Stimulated activated CD4-positive, alpha-beta T cell treated with anti-CD3 and anti-CD28 coated beads, Interleukin-4, amount 100 ng/mL, for 4 hours (primary cell): ENCODE data around the gene COPZ1.

Experiments
- DNase-seq, 2 experiments: peaks; one replicate each; pipeline ENCODE4 v3.0.0-alpha.2; 2020

The COPZ1 gene

GRCh38 chr12:54379398-54380201 is 54.7 kb downstream of the COPZ1 start:
- DNase-seq: peak; percentile 83 to 88

- DNase-seq: no peak
Measured at GRCh38 chr12:54381136-54381535, 56.2 kb downstream of the COPZ1 start.

GRCh38 chr12:54383041-54383609 is 58.2 kb downstream of the COPZ1 start:
- no peak for DNase-seq

DNA sequence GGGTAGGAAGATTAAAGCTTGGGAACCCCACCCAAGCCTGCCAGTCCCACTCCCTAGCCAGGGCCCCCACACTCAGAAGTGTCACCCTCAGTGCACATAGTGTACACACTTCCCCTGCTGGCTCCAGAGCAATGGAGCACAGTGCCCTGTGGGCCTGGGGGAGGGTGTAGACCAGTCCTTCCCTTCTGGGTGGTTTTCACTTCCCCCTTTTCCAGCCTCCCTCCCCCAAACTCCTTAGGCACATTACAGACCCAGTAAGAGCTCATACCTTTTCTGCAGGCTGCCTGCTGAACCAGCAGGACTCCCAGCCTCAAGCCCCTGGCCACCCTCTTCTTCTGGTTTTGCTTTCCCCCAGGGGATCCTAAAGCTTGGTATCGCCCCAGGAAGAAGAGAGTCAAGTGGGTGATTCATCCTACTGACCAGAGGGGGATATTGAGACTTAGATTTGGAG is 59.7 kb downstream of the COPZ1 start, which contains the start of gene ZNF385A:
TSS of gene ZNF385A (minus strand) at position 143 of the 451 bp plus-strand sequence. CDS start 219 bp downstream, outside the sequence.
- DNase-seq: no peak

DNA sequence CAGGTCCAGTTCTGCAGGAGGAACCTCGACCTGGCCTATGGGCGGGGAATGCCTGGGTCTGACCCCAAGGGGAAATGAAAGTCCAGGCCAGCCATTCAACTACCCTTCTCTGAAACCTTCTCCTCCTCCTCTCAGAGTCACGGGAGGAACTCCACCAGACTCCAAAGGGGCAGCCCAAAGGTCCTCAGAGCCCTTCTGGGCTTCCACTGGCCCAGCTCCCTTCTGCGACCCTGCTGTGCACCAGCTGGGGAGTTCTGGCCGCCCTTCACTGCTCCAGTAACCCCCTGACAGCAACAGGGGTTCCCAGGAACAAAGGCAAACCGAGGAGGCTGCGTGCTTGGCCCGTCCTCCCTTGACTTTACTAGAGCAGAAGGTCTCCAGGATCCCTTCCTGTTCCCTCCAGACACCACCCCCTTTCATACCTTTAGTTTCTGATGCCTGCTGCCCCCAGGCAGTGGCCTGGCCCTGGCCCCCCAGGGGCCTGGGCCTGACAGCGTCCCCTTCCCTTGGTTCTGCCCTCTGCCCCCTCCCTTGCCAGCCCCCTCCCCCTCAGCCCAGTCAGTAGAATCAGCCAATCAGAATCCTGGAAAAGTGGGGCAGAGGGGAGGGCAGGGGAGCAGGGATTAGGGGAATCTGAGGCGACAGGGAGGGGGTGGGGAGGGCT is 60.5 kb downstream of the COPZ1 start:
- no peak for DNase-seq

- DNase-seq: no peak
Measured at GRCh38 chr12:54386403-54387113, 61.6 kb downstream of the COPZ1 start.

DNA sequence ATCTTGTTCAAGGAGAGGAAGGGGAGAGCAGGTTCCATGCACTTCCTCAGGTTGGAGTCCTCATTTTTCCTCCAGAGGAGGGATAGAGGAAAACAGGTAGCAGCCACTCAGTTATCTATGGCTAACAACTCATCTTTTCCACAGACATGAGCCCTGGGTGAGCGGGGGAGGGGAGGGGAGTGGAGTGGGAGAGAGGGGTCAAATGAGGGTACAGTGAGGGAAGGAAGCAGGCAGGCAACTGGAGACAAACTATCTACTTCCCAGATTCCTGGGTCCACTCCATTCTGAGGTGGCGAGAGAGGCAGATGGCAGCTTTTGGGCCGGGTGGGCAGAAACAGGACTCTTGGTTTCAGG is 62.2 kb downstream of the COPZ1 start:
- no peak for DNase-seq

- no peak for DNase-seq
Measured at GRCh38 chr12:54388237-54389133, 63.6 kb downstream of the COPZ1 start.

- no peak for DNase-seq
Measured at GRCh38 chr12:54389134-54389508, 64.2 kb downstream of the COPZ1 start.

DNA sequence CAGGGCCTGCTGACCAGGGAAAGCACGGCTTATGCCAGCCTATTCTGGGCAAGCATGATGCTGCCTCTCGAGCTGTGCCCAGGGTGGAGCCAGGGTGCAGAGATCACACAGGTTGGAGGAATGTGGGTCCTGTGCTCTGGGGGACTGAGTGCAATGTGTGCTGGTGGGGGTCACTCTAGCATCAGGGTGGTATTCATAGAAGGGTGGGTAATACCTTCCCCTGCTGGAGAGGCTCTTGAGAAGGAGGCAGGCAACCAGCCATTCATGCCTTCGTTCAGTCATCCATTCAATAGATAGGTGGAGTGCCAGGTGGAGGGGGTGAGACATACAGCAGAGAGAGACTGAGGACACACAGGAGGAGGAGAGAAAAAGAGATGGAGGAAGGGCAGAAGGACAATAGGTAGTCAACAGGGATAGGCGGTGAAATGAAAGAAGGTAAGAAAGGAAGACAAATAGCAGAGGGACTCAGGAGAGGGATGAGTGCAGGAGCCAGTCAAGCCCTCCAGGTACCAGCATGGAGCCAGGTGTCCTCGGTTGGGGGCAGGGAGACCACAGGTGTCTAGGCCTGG is 64.8 kb downstream of the COPZ1 start:
- no peak for DNase-seq

DNA sequence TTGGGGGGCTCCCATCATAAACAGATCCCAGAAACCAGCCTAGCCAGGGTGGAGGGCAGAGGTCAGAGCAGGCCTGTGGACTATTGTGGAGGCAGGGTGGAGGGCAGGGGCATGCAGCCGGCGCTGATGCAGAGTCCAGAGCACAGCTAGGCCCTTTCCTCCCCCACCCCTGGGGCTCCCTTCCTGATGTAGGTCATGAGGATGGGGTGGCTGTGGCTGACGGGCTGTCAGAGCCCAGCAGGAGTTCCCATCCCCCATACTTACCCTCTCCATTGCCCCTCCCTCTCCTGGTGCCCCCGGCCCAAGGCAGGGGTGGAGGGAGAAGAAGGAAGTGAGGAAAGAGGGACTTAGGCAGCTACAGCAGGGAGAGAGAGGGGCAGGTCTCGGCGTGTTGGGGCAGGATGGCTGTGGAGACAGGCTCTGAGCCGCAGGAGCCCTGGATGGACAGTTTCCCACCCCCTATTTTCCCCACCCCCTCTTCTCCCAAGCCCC is 65.3 kb downstream of the COPZ1 start:
- no peak for DNase-seq

GRCh38 chr12:54390668-54391551 is 66.0 kb downstream of the COPZ1 start:
- DNase-seq: peak; percentile 70 to 72

- no peak for DNase-seq
Measured at GRCh38 chr12:54392485-54393206, 67.7 kb downstream of the COPZ1 start.

GRCh38 chr12:54393207-54393609 is 68.3 kb downstream of the COPZ1 start:
- no peak for DNase-seq

GRCh38 chr12:54393743-54394142 is 68.8 kb downstream of the COPZ1 start:
- no peak for DNase-seq

DNA sequence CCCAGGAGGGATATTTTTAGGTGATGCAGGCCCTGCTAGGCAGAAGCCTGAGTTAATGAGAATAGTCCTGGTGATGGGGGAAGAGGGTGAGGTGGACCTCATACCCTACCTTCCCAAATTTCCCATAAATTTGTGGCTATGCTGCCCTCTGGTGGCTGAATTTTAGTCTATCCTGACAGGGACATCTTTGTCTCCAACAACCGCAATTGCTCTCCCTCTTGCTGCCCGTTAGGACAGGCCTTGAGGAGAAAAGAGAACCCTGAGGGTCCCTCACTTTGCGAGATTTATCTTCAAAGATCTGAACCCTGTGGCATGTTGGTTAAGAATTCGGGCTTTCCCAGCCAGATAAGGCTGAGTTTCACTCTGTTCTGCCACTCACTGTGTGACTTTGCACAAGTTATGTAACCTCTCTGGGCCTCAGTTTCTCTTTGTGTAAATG is 69.4 kb downstream of the COPZ1 start:
- DNase-seq: no peak

GRCh38 chr12:54394986-54395385 is 70.1 kb downstream of the COPZ1 start:
- DNase-seq: no peak

- DNase-seq: no peak
Measured at GRCh38 chr12:54395545-54395944, 70.6 kb downstream of the COPZ1 start.

- no peak for DNase-seq
Measured at GRCh38 chr12:54397157-54397556, 72.2 kb downstream of the COPZ1 start.

GRCh38 chr12:54398218-54398617 is 73.3 kb downstream of the COPZ1 start:
- DNase-seq: no peak
